CD14-positive monocyte (primary cell): ENCODE results near the gene OSBPL8. TPM values are rescaled to one million over a fixed set of nuclear protein-coding genes. Genes with fewer than 3 reads are reported as not detected.
A peak's percentile ranks its signal among the peaks of the same experiment; 100 is the strongest.
"Not testable (repeated sequence)": the region's sequence is repeated elsewhere in the genome, so short reads cannot be mapped to it uniquely, and the experiment has no call there.

Experiments
- DNase-seq, 3 donors: peaks; one replicate each; pipeline ENCODE4 v3.0.0-alpha.2; 2011 to 2022
- H2AFZ ChIP-seq: 2 replicates; pipeline ENCODE4 v1.6.0; 2012; ENCODE audit warnings: mild to moderate bottlenecking, low read depth, low read length, inconsistent platforms; ENCODE audit not compliant: insufficient read depth, poor library complexity, severe bottlenecking
- H3K27ac ChIP-seq, 2 donors: 1 replicate in 1 of 2; 2 replicates in 1 of 2; pipeline ENCODE4 v1.5.1; 2012 to 2013; ENCODE audit warnings: low read length in 2 of 2, control low read depth in 1 of 2, inconsistent platforms in 1 of 2, low read depth in 1 of 2, mild to moderate bottlenecking in 1 of 2
- H3K27me3 ChIP-seq, 2 donors: one replicate each; pipeline versions ENCODE4 v1.6.0 to v1.6.1; 2011 to 2013; ENCODE audit warnings: low read length in 2 of 2; ENCODE audit not compliant: control insufficient read depth in 2 of 2, insufficient read depth in 2 of 2
- H3K36me3 ChIP-seq, 2 donors: replicated peaks in 1 of 2; 1 replicate in 1 of 2; 2 replicates in 1 of 2; pipeline versions ENCODE4 v1.5.1 to v1.6.1; 2012 to 2013; ENCODE audit warnings: low read length in 2 of 2, control low read depth in 1 of 2, inconsistent platforms in 1 of 2, mild to moderate bottlenecking in 1 of 2; ENCODE audit not compliant: insufficient read depth in 2 of 2, control insufficient read depth in 1 of 2
- H3K4me1 ChIP-seq, 2 donors: 1 replicate in 1 of 2; 2 replicates in 1 of 2; pipeline versions ENCODE4 v1.5.1 to v1.6.1; 2012 to 2013; ENCODE audit warnings: low read length in 2 of 2, control low read depth in 1 of 2, inconsistent platforms in 1 of 2, mild to moderate bottlenecking in 1 of 2, moderate library complexity in 1 of 2; ENCODE audit not compliant: insufficient read depth in 2 of 2, control insufficient read depth in 1 of 2
- H3K4me2 ChIP-seq: replicated peaks from 2 replicates; pipeline ENCODE3; 2012; ENCODE audit warnings: low read length, moderate library complexity, mild to moderate bottlenecking; ENCODE audit not compliant: poor library complexity, severe bottlenecking; ENCODE audit errors: extremely low read depth
- H3K4me3 ChIP-seq, 3 experiments: fragments of 200-600 bp in 1 of 3; sonication (generic) in 1 of 3; replicated peaks in 1 of 3; 1 replicate in 2 of 3; 2 replicates in 1 of 3; pipeline ENCODE4 v1.5.1; 2011 to 2013; ENCODE audit warnings: low read length in 3 of 3, mild to moderate bottlenecking in 3 of 3, control low read depth in 2 of 3, low read depth in 2 of 3, inconsistent platforms in 1 of 3, moderate library complexity in 1 of 3
- H3K79me2 ChIP-seq: 2 replicates; pipeline ENCODE4 v1.6.0; 2012; ENCODE audit warnings: mild to moderate bottlenecking, control low read depth, inconsistent platforms, low read length, moderate library complexity; ENCODE audit not compliant: insufficient read depth
- H3K9ac ChIP-seq: 2 replicates; pipeline ENCODE4 v1.6.0; 2017; ENCODE audit warnings: low read length, mild to moderate bottlenecking; ENCODE audit not compliant: insufficient read depth, poor library complexity, severe bottlenecking
- H3K9me3 ChIP-seq, 2 donors: replicated peaks in 1 of 2; 1 replicate in 1 of 2; 2 replicates in 1 of 2; pipeline versions ENCODE4 v1.5.1 to v1.6.1; 2012 to 2013; ENCODE audit warnings: low read length in 2 of 2, control low read depth in 1 of 2; ENCODE audit not compliant: control insufficient read depth in 1 of 2, insufficient read depth in 1 of 2
- H4K20me1 ChIP-seq: 2 replicates; pipeline ENCODE4 v1.6.0; 2012; ENCODE audit warnings: mild to moderate bottlenecking, low read length, control low read depth, moderate library complexity; ENCODE audit not compliant: insufficient read depth
- H3K27ac Mint-ChIP-seq, 7 donors: one replicate each; pipeline ENCODE4 v1.8.0; 2020; ENCODE audit warnings: mild to moderate bottlenecking in 7 of 7, mixed read lengths in 7 of 7, moderate library complexity in 6 of 7, inconsistent platforms in 2 of 7
- H3K27me3 Mint-ChIP-seq, 3 donors: one replicate each; pipeline ENCODE4 v1.8.0; 2021 to 2022; ENCODE audit warnings: low read depth in 3 of 3, mild to moderate bottlenecking in 3 of 3, mixed read lengths in 3 of 3, moderate library complexity in 3 of 3, inconsistent platforms in 1 of 3
- H3K36me3 Mint-ChIP-seq, 2 donors: one replicate each; pipeline ENCODE4 v1.8.0; 2020; ENCODE audit warnings: mixed read lengths in 2 of 2, inconsistent platforms in 1 of 2, mild to moderate bottlenecking in 1 of 2
- H3K4me1 Mint-ChIP-seq: one replicate; pipeline ENCODE4 v1.8.0; 2020; ENCODE audit warnings: mild to moderate bottlenecking, mixed read lengths
- H3K4me3 Mint-ChIP-seq, 2 donors: one replicate each; pipeline ENCODE4 v1.8.0; 2020; ENCODE audit warnings: mild to moderate bottlenecking in 2 of 2, mixed read lengths in 2 of 2, moderate library complexity in 1 of 2
- H3K9me3 Mint-ChIP-seq, 7 donors: one replicate each; pipeline ENCODE4 v1.8.0; 2020 to 2022; ENCODE audit warnings: mixed read lengths in 7 of 7, mild to moderate bottlenecking in 6 of 7, moderate library complexity in 6 of 7, inconsistent platforms in 2 of 7
- CTCF ChIP-seq: fragments of 200-600 bp; IDR thresholded peaks from one replicate; pipeline ENCODE4 v1.8.0; 2022; ENCODE audit warnings: antibody characterized with exemption, mild to moderate bottlenecking
- WGBS: methylation state at CpG from one replicate; pipeline ENCODE4 v1.1.5; 2013; ENCODE audit warnings: missing lambda C conversion rate; ENCODE audit not compliant: insufficient coverage; 5-methylcytosine and 5-hydroxymethylcytosine counted together
- intact Hi-C, 2 donors: fragments of 100-400 bp; cut with micrococcal nuclease; formaldehyde crosslinking; loops; one replicate each; pipeline versions ENCODE4 v1.15.0 to v1.15.1; 2023
- polyA plus RNA-seq, 3 donors: library from polyadenylated mRNA; depleted of rRNA in 1 of 3; unstranded in 2 of 3; stranded (reverse) in 1 of 3; fragments of 300-500 nt in 2 of 3; fragments of >200 nt in 1 of 3; fragmentation: Illumina TruSeq in 2 of 3; gene quantifications; 1 replicate in 2 of 3; 2 replicates in 1 of 3; pipeline ENCODE4 v1.2.3, GENCODE V29; 2012 to 2021

The OSBPL8 gene
- polyA plus RNA-seq, 3 donors, result 25.3 to 167 (median 147) TPM

- Histone ChIP-seq H3K79me2 (peaks cover 52% of the 10 kb centered on the region), H3K36me3 (peaks cover 0 to 9% of the 10 kb centered on the region in 2 donors), H3K27ac (no peak overlapping the region), H3K9ac (no peak overlapping the region), H3K4me2 (no peak overlapping the region), H3K9me3 (no peaks in the 10 kb centered on the region), H3K4me3 (no peak overlapping the region), H3K27me3 (no peaks in the 10 kb centered on the region), H2AFZ (no peak overlapping the region), H3K4me1 (no peaks in the 10 kb centered on the region), H4K20me1 (peaks cover 94% of the 10 kb centered on the region)
- H3K9me3 Mint-ChIP-seq, result no peaks in the 10 kb centered on the region
- no peak overlapping the region for H3K4me3 Mint-ChIP-seq
- no peaks in the 10 kb centered on the region for H3K27me3 Mint-ChIP-seq
- intact Hi-C loops, result no loop called here
- peaks cover 10% of the 10 kb centered on the region for H3K4me1 Mint-ChIP-seq
- no peak for DNase-seq
- TF ChIP-seq CTCF, result no peak
- no CpG with 5 or more reads among the region's 5 CpGs for WGBS
- H3K27ac Mint-ChIP-seq, result no peak overlapping the region
- H3K36me3 Mint-ChIP-seq, result peaks cover 13 to 30% of the 10 kb centered on the region in 2 donors
Observed at GRCh38 chr12:76478045-76478444, 81.5 kb downstream of the OSBPL8 start.

GRCh38 chr12:76472862-76473261, 86.7 kb downstream of the OSBPL8 start:
- H3K9me3 ChIP-seq, H3K4me1 Mint-ChIP-seq, H2AFZ ChIP-seq, intact Hi-C loops, H3K9ac ChIP-seq, H3K4me3 ChIP-seq, DNase-seq, H3K27ac ChIP-seq, H3K27me3 Mint-ChIP-seq, H3K9me3 Mint-ChIP-seq, H3K36me3 ChIP-seq, H3K4me3 Mint-ChIP-seq, H3K4me2 ChIP-seq, H3K27me3 ChIP-seq: not testable (repeated sequence)
- WGBS, result no CpG with 5 or more reads among the region's 8 CpGs
- peaks cover 71% of the 10 kb centered on the region for H3K79me2 ChIP-seq
- Mint-ChIP-seq H3K36me3 (peaks cover 2 to 14% of the 10 kb centered on the region in 2 donors), H3K27ac (peak overlapping the region in 1 of 7 donors; percentile 5)
- peak; percentile 35 for TF ChIP-seq CTCF
- H3K4me1 ChIP-seq, result peaks cover 8 to 18% of the 10 kb centered on the region in 2 donors
- H4K20me1 ChIP-seq, result peaks cover 89% of the 10 kb centered on the region
